Skeletal muscle tissue (tissue), 4 donors: ENCODE data around the gene TMEM63A. TPM values are rescaled to one million over a fixed set of nuclear protein-coding genes. Genes with fewer than 3 reads are reported as not detected.

Experiments
- H3K27ac ChIP-seq: one replicate; pipeline ENCODE4 v1.7.0; 2013; ENCODE audit warnings: mild to moderate bottlenecking, low read depth, low read length, inconsistent platforms
- H3K27me3 ChIP-seq, 3 donors: one replicate each; pipeline ENCODE4 v1.7.0; 2013; ENCODE audit warnings: low read length in 3 of 3; ENCODE audit not compliant: control insufficient read depth in 3 of 3, insufficient read depth in 3 of 3
- H3K36me3 ChIP-seq, 3 donors: one replicate each; pipeline ENCODE4 v1.7.0; 2013; ENCODE audit warnings: low read length in 3 of 3; ENCODE audit not compliant: control insufficient read depth in 3 of 3, insufficient read depth in 3 of 3
- H3K4me1 ChIP-seq, 3 donors: one replicate each; pipeline ENCODE4 v1.7.0; 2013; ENCODE audit warnings: low read length in 3 of 3, mild to moderate bottlenecking in 3 of 3; ENCODE audit not compliant: control insufficient read depth in 3 of 3, insufficient read depth in 3 of 3
- H3K4me3 ChIP-seq, 3 donors: one replicate each; pipeline ENCODE4 v1.7.0; 2013; ENCODE audit warnings: low read length in 3 of 3
- H3K9ac ChIP-seq, 3 donors: one replicate each; pipeline ENCODE4 v1.7.0; 2013; ENCODE audit warnings: low read length in 3 of 3, mild to moderate bottlenecking in 3 of 3, moderate library complexity in 2 of 3, low read depth in 1 of 3
- H3K9me3 ChIP-seq, 3 donors: one replicate each; pipeline ENCODE4 v1.7.0; 2013; ENCODE audit warnings: low read length in 3 of 3; ENCODE audit not compliant: control insufficient read depth in 3 of 3
- total RNA-seq: library from RNA; depleted of rRNA; stranded (reverse); fragments of >200 nt; gene quantifications from one replicate; pipeline ENCODE4 v1.2.3, GENCODE V29; 2014
- donor health status: Osteomylitis.

The TMEM63A gene
- total RNA-seq, 1 donor from 2014 or later = 12.0 TPM

- peaks cover 0 to 7% (median 4%) of the 10 kb centered on the region in 3 donors for H3K4me1 ChIP-seq
- no peaks in the 10 kb centered on the region for H3K27me3 ChIP-seq
- no peaks in the 10 kb centered on the region for H3K9me3 ChIP-seq
- no peak overlapping the region for H3K9ac ChIP-seq
- peaks cover 45 to 67% (median 53%) of the 10 kb centered on the region in 3 donors for H3K36me3 ChIP-seq
- H3K27ac ChIP-seq = no peak overlapping the region
- no peak overlapping the region for H3K4me3 ChIP-seq
Observed at GRCh38 chr1:225847610-225848009, 34.6 kb downstream of the TMEM63A start.

DNA sequence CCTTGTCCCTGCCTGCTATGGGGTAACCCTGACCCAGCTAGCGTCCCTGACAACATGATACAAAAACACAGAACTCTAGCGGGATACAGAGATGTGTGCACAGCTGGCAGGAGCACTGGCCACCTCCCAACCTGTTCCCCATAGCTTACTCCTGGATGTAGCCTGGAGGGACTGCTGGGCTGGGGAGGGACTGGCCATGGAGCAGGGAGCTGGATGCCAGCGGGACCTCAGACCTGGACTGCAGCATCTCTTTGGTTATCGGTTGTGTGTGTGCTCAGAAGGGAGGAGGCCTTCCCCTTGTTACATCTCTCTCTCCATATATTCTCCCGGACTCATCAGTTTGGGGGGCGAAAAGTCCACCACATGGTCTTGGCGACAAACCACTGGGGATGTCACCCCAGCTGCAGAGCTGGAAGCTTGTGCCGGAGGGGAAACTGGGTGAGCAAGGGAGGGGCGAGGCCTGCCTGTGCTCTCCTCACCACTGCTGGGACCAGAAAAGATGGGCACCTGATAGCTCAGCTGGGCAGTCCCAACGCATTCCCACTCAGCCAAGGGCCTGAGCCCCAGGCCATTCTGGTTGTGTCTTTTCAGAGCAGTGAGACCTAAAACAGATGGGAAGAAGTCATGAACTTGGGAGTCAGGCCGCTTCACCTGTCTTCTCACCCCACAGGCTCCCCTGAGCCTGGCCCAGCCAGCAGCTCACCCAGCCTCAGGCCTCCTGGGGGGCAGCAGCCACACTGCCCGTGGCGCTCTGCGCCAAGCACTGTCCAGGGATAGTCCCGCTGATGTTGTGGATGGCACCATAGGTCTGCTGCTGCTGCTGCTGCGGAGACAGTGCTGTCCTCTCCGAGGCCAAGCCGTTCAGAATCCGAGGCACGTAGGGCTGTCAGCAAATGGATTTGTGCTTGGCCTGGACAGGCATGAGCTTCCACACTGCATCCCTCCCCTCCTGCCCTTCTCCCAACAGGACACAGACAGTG is 35.6 kb downstream of the TMEM63A start:
- Histone ChIP-seq H3K9me3 (no peaks in the 10 kb centered on the region), H3K4me3 (no peak overlapping the region), H3K4me1 (peaks cover 0 to 7% (median 4%) of the 10 kb centered on the region in 3 donors), H3K27ac (no peak overlapping the region), H3K36me3 (peaks cover 47 to 74% (median 50%) of the 10 kb centered on the region in 3 donors), H3K9ac (no peak overlapping the region), H3K27me3 (no peaks in the 10 kb centered on the region)

DNA sequence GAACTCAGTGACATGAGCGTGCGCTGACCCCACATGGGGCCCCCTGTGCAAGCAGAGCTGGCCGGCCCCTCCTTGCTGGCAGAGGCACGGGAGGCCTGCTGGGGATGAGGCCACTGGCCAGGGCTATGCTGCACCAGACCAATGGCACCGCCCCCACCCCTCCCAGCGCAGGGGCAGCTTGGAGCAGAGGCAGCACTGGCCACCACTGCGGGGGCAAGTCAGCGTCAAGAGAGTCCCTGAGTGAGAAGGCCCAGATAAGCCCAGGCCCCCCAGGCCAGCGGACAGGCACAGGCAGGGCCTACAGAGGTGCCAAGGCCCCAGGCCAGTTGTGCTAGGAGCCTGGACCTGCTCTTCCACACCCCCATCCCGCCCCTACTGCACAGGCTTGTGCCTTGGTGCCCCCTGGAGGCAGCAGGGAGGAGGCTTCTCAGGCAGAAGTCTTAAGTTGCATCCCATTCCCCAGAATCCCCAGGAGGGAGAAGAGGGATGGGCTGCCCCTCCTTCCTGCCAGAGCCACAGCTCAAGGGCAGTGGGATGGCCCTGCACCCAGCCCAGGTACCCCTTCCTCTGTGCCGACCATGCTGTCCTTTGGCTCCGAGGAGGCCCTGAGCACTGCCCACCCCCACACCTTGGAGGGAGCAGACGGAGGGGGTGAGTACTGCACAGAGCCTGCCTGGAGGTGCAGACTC is 36.5 kb downstream of the TMEM63A start:
- H3K9ac ChIP-seq = peak overlapping the region in 1 of 3 donors; percentile 33
- H3K4me3 ChIP-seq = no peak overlapping the region
- peaks cover 49 to 74% (median 53%) of the 10 kb centered on the region in 3 donors for H3K36me3 ChIP-seq
- H3K27ac ChIP-seq = no peak overlapping the region
- H3K9me3 ChIP-seq = no peaks in the 10 kb centered on the region
- peaks cover 0 to 7% (median 4%) of the 10 kb centered on the region in 3 donors for H3K4me1 ChIP-seq
- no peaks in the 10 kb centered on the region for H3K27me3 ChIP-seq

GRCh38 chr1:225845097-225845496 is 37.1 kb downstream of the TMEM63A start:
- no peak overlapping the region for H3K27ac ChIP-seq
- no peaks in the 10 kb centered on the region for H3K9me3 ChIP-seq
- no peak overlapping the region for H3K4me3 ChIP-seq
- peaks cover 0 to 7% (median 4%) of the 10 kb centered on the region in 3 donors for H3K4me1 ChIP-seq
- H3K27me3 ChIP-seq = no peaks in the 10 kb centered on the region
- no peak overlapping the region for H3K9ac ChIP-seq
- peaks cover 53 to 80% (median 58%) of the 10 kb centered on the region in 3 donors for H3K36me3 ChIP-seq

- H3K4me1 ChIP-seq = peaks cover 0 to 4% (median 3%) of the 10 kb centered on the region in 3 donors
- H3K27me3 ChIP-seq = no peaks in the 10 kb centered on the region
- H3K27ac ChIP-seq = no peak overlapping the region
- H3K36me3 ChIP-seq = peaks cover 57 to 81% (median 64%) of the 10 kb centered on the region in 3 donors
- no peaks in the 10 kb centered on the region for H3K9me3 ChIP-seq
- no peak overlapping the region for H3K9ac ChIP-seq
- no peak overlapping the region for H3K4me3 ChIP-seq
Observed at GRCh38 chr1:225844236-225845061, 37.7 kb downstream of the TMEM63A start.

GRCh38 chr1:225843426-225843795 is 38.8 kb downstream of the TMEM63A start:
- peaks cover 0 to 4% (median 3%) of the 10 kb centered on the region in 3 donors for H3K4me1 ChIP-seq
- H3K36me3 ChIP-seq = peaks cover 61 to 87% (median 70%) of the 10 kb centered on the region in 3 donors
- no peak overlapping the region for H3K4me3 ChIP-seq
- H3K27ac ChIP-seq = no peak overlapping the region
- H3K9ac ChIP-seq = no peak overlapping the region
- H3K9me3 ChIP-seq = no peaks in the 10 kb centered on the region
- no peaks in the 10 kb centered on the region for H3K27me3 ChIP-seq

DNA sequence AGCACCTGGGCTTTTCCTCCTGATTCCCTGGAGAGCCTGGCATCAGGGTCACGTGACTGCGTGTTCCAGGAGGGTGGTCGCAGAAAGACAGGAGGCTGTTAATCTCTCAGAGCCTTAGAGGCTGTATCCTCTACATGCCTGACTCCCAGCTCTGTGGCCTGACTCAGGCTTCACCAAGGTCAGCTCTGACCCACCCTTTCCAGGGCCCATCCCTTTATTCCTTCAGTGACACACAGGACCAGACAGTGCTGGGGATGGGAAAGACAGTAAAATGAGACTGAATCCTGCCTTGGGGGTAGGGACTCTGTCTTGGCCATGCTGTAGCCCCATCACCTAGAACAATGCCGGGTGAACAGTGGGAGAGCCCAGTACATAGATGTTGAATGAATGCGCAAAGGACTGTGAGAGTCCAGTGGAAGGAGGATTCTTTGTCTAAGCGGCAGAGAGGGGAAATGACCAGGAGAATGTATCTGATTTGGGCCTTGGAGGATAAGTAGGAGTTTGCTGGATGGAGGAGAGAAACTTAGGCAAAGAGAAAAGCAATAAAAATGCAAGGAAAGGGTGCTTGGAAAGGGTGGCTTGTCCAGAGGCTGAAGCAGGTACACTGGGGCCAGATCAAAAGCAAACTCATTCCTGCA is 39.3 kb downstream of the TMEM63A start:
- Histone ChIP-seq H3K27ac (no peak overlapping the region), H3K9me3 (no peaks in the 10 kb centered on the region), H3K4me3 (no peak overlapping the region), H3K27me3 (no peaks in the 10 kb centered on the region), H3K36me3 (peaks cover 64 to 88% (median 66%) of the 10 kb centered on the region in 3 donors), H3K9ac (no peak overlapping the region), H3K4me1 (peaks cover 0 to 4% (median 3%) of the 10 kb centered on the region in 3 donors)

DNA sequence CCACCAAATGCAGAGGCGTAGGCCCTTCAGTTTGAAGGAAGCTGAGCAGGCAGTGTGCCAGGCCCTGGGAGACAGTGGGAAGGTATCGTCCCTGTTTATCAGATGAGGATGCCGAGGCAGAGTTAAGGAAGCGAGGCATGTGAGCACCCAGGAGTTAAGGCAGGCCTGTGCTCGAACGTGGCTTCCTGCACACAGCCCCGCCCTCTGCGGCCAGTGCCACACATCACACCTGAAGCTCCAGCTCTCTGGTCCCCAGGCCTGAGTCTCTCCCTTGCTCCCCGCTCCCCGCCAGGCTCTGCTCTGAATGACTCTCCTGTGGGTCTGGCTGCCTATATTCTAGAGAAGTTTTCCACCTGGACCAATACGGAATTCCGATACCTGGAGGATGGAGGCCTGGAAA is 40.1 kb downstream of the TMEM63A start:
- Histone ChIP-seq H3K36me3 (peaks cover 56 to 81% (median 61%) of the 10 kb centered on the region in 3 donors), H3K27ac (no peak overlapping the region), H3K4me3 (no peak overlapping the region), H3K4me1 (peaks cover 0 to 4% (median 3%) of the 10 kb centered on the region in 3 donors), H3K27me3 (no peaks in the 10 kb centered on the region), H3K9ac (no peak overlapping the region), H3K9me3 (no peaks in the 10 kb centered on the region)

DNA sequence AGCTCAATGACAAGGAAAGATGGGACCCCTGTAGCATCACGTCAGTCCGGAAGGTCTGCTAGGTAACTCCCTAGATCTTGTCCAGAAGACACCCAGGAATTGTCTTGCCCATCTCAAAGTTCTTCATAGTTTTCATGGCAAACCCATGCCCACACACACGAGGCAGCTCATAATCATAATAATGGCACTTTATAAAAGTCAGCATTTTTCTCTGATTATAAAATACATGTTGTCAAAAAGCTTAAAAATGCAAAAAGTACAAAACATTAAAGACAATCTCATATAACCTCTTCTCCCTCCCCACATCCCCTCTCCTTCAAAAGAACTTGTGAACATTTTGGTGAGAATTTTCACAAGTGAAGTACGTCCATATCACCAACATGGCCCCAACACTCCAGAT is 41.5 kb downstream of the TMEM63A start:
- Histone ChIP-seq H3K36me3 (peaks cover 50 to 76% (median 51%) of the 10 kb centered on the region in 3 donors), H3K27ac (no peak overlapping the region)

More for the DNA sequence above, 41.5 kb downstream of the TMEM63A start:
- H3K9me3 ChIP-seq = no peaks in the 10 kb centered on the region
- H3K9ac ChIP-seq = no peak overlapping the region
- no peak overlapping the region for H3K4me3 ChIP-seq
- no peaks in the 10 kb centered on the region for H3K27me3 ChIP-seq
- H3K4me1 ChIP-seq = peaks cover 3 to 6% (median 4%) of the 10 kb centered on the region in 3 donors
